Thymus (tissue), 11 donors: ENCODE measurements around the gene TEX19. TPM values are rescaled to one million over a fixed set of nuclear protein-coding genes. Genes with fewer than 3 reads are reported as not detected.
"Not testable (repeated sequence)": the region's sequence is repeated elsewhere in the genome, so short reads cannot be mapped to it uniquely, and the experiment has no call there.

Experiments
- DNase-seq, 9 donors: peaks; one replicate each; pipeline ENCODE4 v3.0.0-alpha.2; 2013; ENCODE audit warnings: low spot score in 9 of 9, low read depth in 6 of 9, missing footprints in 1 of 9
- H3K27ac ChIP-seq, 2 donors: one replicate each; pipeline ENCODE4 v1.5.1; 2013; ENCODE audit warnings: control low read depth in 1 of 2, low read depth in 1 of 2, low read length in 1 of 2, mild to moderate bottlenecking in 1 of 2, moderate library complexity in 1 of 2
- H3K27me3 ChIP-seq, 2 donors: one replicate each; pipeline ENCODE4 v1.5.1; 2013; ENCODE audit warnings: low read length in 1 of 2; ENCODE audit not compliant: control insufficient read depth in 2 of 2, insufficient read depth in 1 of 2
- H3K36me3 ChIP-seq, 2 donors: one replicate each; pipeline ENCODE4 v1.5.1; 2013; ENCODE audit warnings: low read length in 1 of 2, mild to moderate bottlenecking in 1 of 2, moderate library complexity in 1 of 2; ENCODE audit not compliant: control insufficient read depth in 2 of 2, insufficient read depth in 2 of 2
- H3K4me1 ChIP-seq, 2 donors: one replicate each; pipeline ENCODE4 v1.5.1; 2013; ENCODE audit warnings: low read length in 2 of 2; ENCODE audit not compliant: control insufficient read depth in 2 of 2, insufficient read depth in 2 of 2
- H3K4me3 ChIP-seq, 2 donors: one replicate each; pipeline ENCODE4 v1.5.1; 2013; ENCODE audit warnings: low read length in 2 of 2, control low read depth in 1 of 2, mild to moderate bottlenecking in 1 of 2
- H3K9me3 ChIP-seq, 2 donors: one replicate each; pipeline ENCODE4 v1.5.1; 2013; ENCODE audit warnings: low read length in 1 of 2, mild to moderate bottlenecking in 1 of 2; ENCODE audit not compliant: control insufficient read depth in 2 of 2, insufficient read depth in 1 of 2
- WGBS: extraction: QIAGEN DNeasy Blood & Tissue Kit; methylation state at CpG from one replicate; pipeline ENCODE4 v1.1.7; 2013; 5-methylcytosine and 5-hydroxymethylcytosine counted together
- polyA plus RNA-seq: library from polyadenylated mRNA; stranded (reverse); fragments of 200-250 nt; gene quantifications from one replicate; pipeline ENCODE4 v1.2.3, GENCODE V29; 2013
- total RNA-seq: library from RNA; stranded (reverse); fragments of 120-200 nt; gene quantifications from one replicate; pipeline ENCODE4 v1.2.4, GENCODE V29; 2013
- donor health status: healthy.

TEX19 gene
- total and polyA plus RNA-seq, 2 donors = 0.02 to 0.57 TPM

- no peak for DNase-seq
- H3K4me1 ChIP-seq = peaks cover 0 to 15% of the 10 kb centered on the region in 2 donors
- no peak overlapping the region for H3K4me3 ChIP-seq
- no peaks in the 10 kb centered on the region for H3K9me3 ChIP-seq
- H3K36me3 ChIP-seq = peaks cover 11% of the 10 kb centered on the region in 2 donors
- no peak overlapping the region for H3K27ac ChIP-seq
- 98% methylated on average over 14 of the region's 14 CpGs for WGBS
- no peaks in the 10 kb centered on the region for H3K27me3 ChIP-seq
Observed at GRCh38 chr17:82406131-82406671, 47.2 kb downstream of the TEX19 start.

DNA sequence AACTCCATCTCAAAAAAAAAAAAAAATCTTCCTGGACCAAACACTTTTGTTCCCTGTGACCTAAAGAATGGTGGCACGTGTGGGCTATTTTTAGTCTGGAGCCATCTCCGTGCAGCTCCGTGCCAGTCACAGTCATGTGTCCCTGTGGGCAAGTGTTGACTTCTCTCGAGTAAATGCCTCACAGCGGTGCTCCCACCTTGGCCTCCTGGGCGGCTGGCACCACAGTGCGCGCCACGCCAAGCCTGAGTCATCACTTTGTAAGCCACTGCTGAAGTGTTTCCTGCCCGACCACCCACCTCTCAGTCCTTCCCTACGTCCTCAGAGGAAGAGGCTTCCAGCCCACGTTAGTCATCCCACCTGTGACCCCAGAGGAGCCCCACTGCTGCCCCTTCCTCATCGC lies 48.2 kb downstream of the TEX19 start:
- DNase-seq = no peak
- WGBS = 43% methylated on average over 13 of the region's 13 CpGs
- no peaks in the 10 kb centered on the region for H3K27me3 ChIP-seq
- H3K4me1 ChIP-seq = peaks cover 0 to 7% of the 10 kb centered on the region in 2 donors
- no peak overlapping the region for H3K27ac ChIP-seq
- H3K9me3 ChIP-seq = no peaks in the 10 kb centered on the region
- no peak overlapping the region for H3K4me3 ChIP-seq
- H3K36me3 ChIP-seq = peaks cover 11 to 13% of the 10 kb centered on the region in 2 donors

DNA sequence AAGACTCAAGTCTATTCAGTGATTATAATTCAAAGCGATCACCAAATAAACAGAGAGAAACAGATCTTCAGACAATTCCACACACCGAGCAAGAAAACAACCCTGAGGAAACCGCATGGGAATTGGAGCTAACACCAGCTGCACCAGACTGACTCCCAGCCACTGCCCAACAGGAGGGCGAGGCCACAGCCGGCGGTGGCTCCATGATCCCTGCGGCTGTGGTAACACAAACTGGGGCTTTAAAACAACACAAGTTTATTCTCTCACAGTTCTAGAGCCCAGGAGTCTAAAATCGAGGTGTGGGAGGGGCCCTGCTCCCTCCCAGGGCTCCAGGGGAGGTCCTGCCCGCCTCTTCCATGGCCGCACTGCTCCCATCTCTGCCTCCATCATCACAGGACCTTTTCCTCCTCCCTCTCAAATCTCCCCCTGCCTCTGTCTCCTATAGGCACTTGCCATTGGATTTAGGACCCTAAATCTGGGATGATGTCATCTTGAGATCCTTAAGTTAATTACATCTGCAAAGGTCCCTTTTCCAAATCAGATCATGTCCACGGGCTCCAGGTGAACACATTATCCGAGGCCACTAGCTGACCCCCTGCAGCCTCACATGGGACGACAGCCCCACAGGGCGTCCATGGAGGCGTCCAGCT lies 49.4 kb downstream of the TEX19 start:
- H3K27ac ChIP-seq = no peak overlapping the region
- no peak overlapping the region for H3K4me3 ChIP-seq
- no peaks in the 10 kb centered on the region for H3K9me3 ChIP-seq
- H3K27me3 ChIP-seq = no peaks in the 10 kb centered on the region
- no peaks in the 10 kb centered on the region for H3K4me1 ChIP-seq
- H3K36me3 ChIP-seq = peaks cover 11 to 20% of the 10 kb centered on the region in 2 donors
- no peak for DNase-seq
- 98% methylated on average over 15 of the region's 15 CpGs for WGBS

GRCh38 chr17:82408938-82409318 lies 49.9 kb downstream of the TEX19 start:
- Histone ChIP-seq H3K27ac (no peak overlapping the region), H3K36me3 (peaks cover 7 to 17% of the 10 kb centered on the region in 2 donors), H3K27me3 (no peaks in the 10 kb centered on the region), H3K4me3 (no peak overlapping the region), H3K9me3 (no peaks in the 10 kb centered on the region), H3K4me1 (peaks cover 0 to under 1% of the 10 kb centered on the region in 2 donors)
- 98% methylated on average over 21 of the region's 21 CpGs for WGBS
- no peak for DNase-seq

DNA sequence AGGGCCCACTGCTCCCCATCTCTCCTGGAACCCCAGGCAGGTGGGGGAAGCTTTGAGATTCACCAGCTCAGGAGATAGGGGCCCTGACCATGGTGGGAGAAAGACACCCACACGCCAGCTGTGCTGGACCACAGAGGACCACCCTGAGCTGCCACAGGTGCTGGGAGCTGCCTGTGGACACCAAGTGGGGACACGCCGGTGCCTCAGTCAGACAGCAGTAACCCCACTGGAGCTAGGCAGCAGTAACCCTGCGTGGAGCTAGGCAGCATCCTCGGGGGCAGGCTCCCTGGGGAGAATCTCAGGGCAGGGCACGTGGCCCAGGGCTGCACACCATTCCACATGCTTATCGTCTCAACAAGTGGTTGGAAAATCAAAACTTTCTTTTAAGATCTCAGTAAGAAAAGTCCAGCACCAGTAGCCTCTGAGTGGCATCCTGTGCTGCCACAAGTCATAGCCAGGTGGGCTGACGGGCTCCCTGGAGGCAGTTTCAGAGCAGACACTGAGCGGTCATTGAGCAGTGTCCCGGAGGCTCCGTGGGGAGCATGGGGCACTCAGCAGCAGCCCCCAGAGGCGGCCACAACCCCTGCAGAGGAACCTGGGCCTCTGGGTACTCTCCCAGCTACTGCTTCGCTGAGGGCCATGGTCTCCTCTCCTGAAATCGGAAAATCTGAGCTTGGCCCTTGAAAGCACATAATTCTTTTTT lies 51.1 kb downstream of the TEX19 start:
- no peaks in the 10 kb centered on the region for H3K9me3 ChIP-seq
- H3K27me3 ChIP-seq = no peaks in the 10 kb centered on the region
- DNase-seq = no peak
- no peak overlapping the region for H3K4me3 ChIP-seq
- H3K4me1 ChIP-seq = peaks cover 5 to 9% of the 10 kb centered on the region in 2 donors
- no peak overlapping the region for H3K27ac ChIP-seq
- H3K36me3 ChIP-seq = peaks cover 8 to 13% of the 10 kb centered on the region in 2 donors
- WGBS = 89% methylated on average over 14 of the region's 14 CpGs

- Histone ChIP-seq H3K27ac (no peak overlapping the region), H3K9me3 (no peaks in the 10 kb centered on the region), H3K36me3 (peaks cover 4 to 10% of the 10 kb centered on the region in 2 donors), H3K27me3 (no peaks in the 10 kb centered on the region), H3K4me3 (no peak overlapping the region), H3K4me1 (peaks cover 5 to 9% of the 10 kb centered on the region in 2 donors)
- 97% methylated on average over 24 of the region's 24 CpGs for WGBS
- DNase-seq = no peak
Observed at GRCh38 chr17:82411396-82412053, 52.5 kb downstream of the TEX19 start.

GRCh38 chr17:82412081-82412480 lies 53.0 kb downstream of the TEX19 start:
- not testable (repeated sequence) for H3K9me3 ChIP-seq, H3K4me3 ChIP-seq, H3K27me3 ChIP-seq, H3K36me3 ChIP-seq, H3K27ac ChIP-seq, H3K4me1 ChIP-seq, DNase-seq
- 97% methylated on average over 16 of the region's 16 CpGs for WGBS

GRCh38 chr17:82412535-82413520 lies 53.8 kb downstream of the TEX19 start:
- Histone ChIP-seq H3K4me3 (no peak overlapping the region), H3K4me1 (peaks cover 8 to 10% of the 10 kb centered on the region in 2 donors), H3K27ac (no peak overlapping the region), H3K27me3 (no peaks in the 10 kb centered on the region), H3K36me3 (peaks cover 4 to 10% of the 10 kb centered on the region in 2 donors), H3K9me3 (no peaks in the 10 kb centered on the region)
- 96% methylated on average over 29 of the region's 29 CpGs for WGBS
- no peak for DNase-seq
